ENCODE results near the gene ZNF839. TPM values are rescaled to one million over a fixed set of nuclear protein-coding genes. Genes with fewer than 3 reads are reported as not detected.

ZNF839 gene
- total and polyA plus RNA-seq, 4 experiments from 2014 or later: 4.0 to 21.7 (median 13.0) TPM

GRCh38 chr14:102315121-102315520, 4.4 kb upstream of the ZNF839 start:
- H3K4me1 Mint-ChIP-seq: peaks cover 20 to 60% (median 40%) of the 10 kb centered on the region in 4 donors
- POLR2A ChIA-PET (ENCODE audit: partially characterized antibody): interaction anchor here (1.4 to 3.7 kb wide), 3 partner anchors 10 to 355 kb away, joined by 3 to 21 read pairs (median 4); partner anchors contain the start of genes CINP, MOK and TECPR2
- intact Hi-C loops (cut with micrococcal nuclease): loop anchor here (2.0 to 5.0 kb wide), 5 partner anchors 176 to 608 kb away; partner anchors contain the start of genes RCOR1 and WDR20

DNA sequence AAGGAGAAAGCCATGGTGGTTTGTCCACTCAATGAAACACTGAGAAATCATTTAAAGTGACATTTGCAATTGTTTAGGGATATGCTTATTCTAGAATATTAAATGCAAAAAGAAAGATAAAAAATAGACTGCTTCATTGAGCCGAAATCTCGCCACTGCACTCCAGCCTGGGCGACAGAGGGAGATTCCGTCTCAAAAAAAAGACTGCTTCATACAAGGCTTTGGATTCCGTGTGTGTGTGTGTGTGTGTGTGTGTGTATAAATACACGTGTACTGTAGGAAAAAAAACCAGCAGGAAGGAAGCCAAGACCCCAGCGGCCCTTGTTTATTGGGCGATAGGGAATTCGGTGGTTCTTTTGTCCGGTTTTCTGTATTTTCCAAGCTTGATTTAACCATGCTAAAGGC, 3.2 kb upstream of the ZNF839 start:
- DNase-seq: peak in 1 of 5 donors; percentile 80
- Histone ChIP-seq H3K36me3 (ENCODE audit: insufficient read depth, low read length) (no peaks in the 10 kb centered on the region), H3K27me3 (ENCODE audit: insufficient read depth, low read length) (no peaks in the 10 kb centered on the region), H3K27ac (ENCODE audit: low read depth, low read length) (peak overlapping the region; percentile 52), H3K4me3 (ENCODE audit: low read length in 2 of 2) (peak overlapping the region; percentile 59 to 76), H3K4me1 (ENCODE audit: insufficient read depth, low read length) (peaks cover 57% of the 10 kb centered on the region), H3K9me3 (ENCODE audit: control insufficient read depth in 1 of 2, low read length in 2 of 2) (no peaks in the 10 kb centered on the region)
- Mint-ChIP-seq H3K27me3 (peaks cover 4 to 9% of the 10 kb centered on the region in 2 donors), H3K36me3 (peaks cover 0 to 22% of the 10 kb centered on the region in 2 donors), H3K4me1 (peaks cover 26 to 72% (median 46%) of the 10 kb centered on the region in 4 donors), H3K4me3 (peak overlapping the region; percentile 92 to 99 (median 96)), H3K27ac (peak overlapping the region; percentile 75 to 100 (median 96)), H3K9me3 (peaks cover 0 to 12% (median 0%) of the 10 kb centered on the region in 8 donors)
- intact Hi-C loops (cut with micrococcal nuclease): loop anchor here (2.0 to 5.0 kb wide), 4 partner anchors 201 to 369 kb away; partner anchors contain the start of genes HSP90AA1 and RCOR1
- CTCF ChIA-PET (ENCODE audit: partially characterized antibody): interaction anchor here (0.6 to 5.7 kb wide), 18 partner anchors 8 to 357 kb away, joined by 3 to 71 read pairs (median 3); partner anchors contain the start of genes ANKRD9 and MOK
- POLR2A ChIA-PET (ENCODE audit: partially characterized antibody): interaction anchor here (0.6 to 4.6 kb wide), 7 partner anchors 12 to 1015 kb away, joined by 3 to 24 read pairs (median 4); partner anchors contain the start of genes CINP, DYNC1H1, MOK and TECPR2

More at GRCh38 chr14:102315121-102315520, 4.4 kb upstream of the ZNF839 start:
- Mint-ChIP-seq H3K4me3 (peak overlapping the region; percentile 46 to 95 (median 92)), H3K27ac (peak overlapping the region in 5 of 7 donors; percentile 0 to 100 (median 72)), H3K36me3 (peaks cover 0 to 22% of the 10 kb centered on the region in 2 donors), H3K27me3 (peaks cover 4 to 9% of the 10 kb centered on the region in 2 donors), H3K9me3 (peaks cover 0 to 12% (median 0%) of the 10 kb centered on the region in 8 donors)
- no peak overlapping the region for H3K4me3 ChIP-seq (ENCODE audit: low read length in 2 of 2)
- no peaks in the 10 kb centered on the region for H3K27me3 ChIP-seq (ENCODE audit: insufficient read depth, low read length)
- H3K9me3 ChIP-seq (ENCODE audit: control insufficient read depth in 1 of 2, low read length in 2 of 2): no peaks in the 10 kb centered on the region
- no peak for DNase-seq
- no peaks in the 10 kb centered on the region for H3K36me3 ChIP-seq (ENCODE audit: insufficient read depth, low read length)
- CTCF ChIA-PET (ENCODE audit: partially characterized antibody): interaction anchor here (0.7 to 5.7 kb wide), 11 partner anchors 10 to 355 kb away, joined by 3 to 71 read pairs (median 4); partner anchors contain the start of genes DYNC1H1 and MOK
- peaks cover 46% of the 10 kb centered on the region for H3K4me1 ChIP-seq (ENCODE audit: insufficient read depth, low read length)
- no peak overlapping the region for H3K27ac ChIP-seq (ENCODE audit: low read depth, low read length)

GRCh38 chr14:102316743-102317563, 2.6 kb upstream of the ZNF839 start:
- Mint-ChIP-seq H3K27ac (peak overlapping the region; percentile 75 to 100 (median 96)), H3K4me3 (peak overlapping the region; percentile 92 to 99 (median 96))
- POLR2A ChIA-PET (ENCODE audit: partially characterized antibody): interaction anchor here (0.6 to 4.6 kb wide), 7 partner anchors 12 to 1014 kb away, joined by 3 to 24 read pairs (median 4); partner anchors contain the start of genes CINP, DYNC1H1, MOK and TECPR2

GRCh38 chr14:102317564-102318248, 1.8 kb upstream of the ZNF839 start:
- H3K36me3 ChIP-seq (ENCODE audit: insufficient read depth, low read length): no peaks in the 10 kb centered on the region
- Mint-ChIP-seq H3K4me3 (peak overlapping the region; percentile 92 to 99 (median 96)), H3K4me1 (peaks cover 32 to 79% (median 50%) of the 10 kb centered on the region in 4 donors), H3K36me3 (peaks cover 0 to 22% of the 10 kb centered on the region in 2 donors), H3K27ac (peak overlapping the region; percentile 75 to 100 (median 96)), H3K27me3 (peaks cover 4 to 9% of the 10 kb centered on the region in 2 donors), H3K9me3 (peaks cover 0 to 12% (median 0%) of the 10 kb centered on the region in 8 donors)
- POLR2A ChIA-PET (ENCODE audit: partially characterized antibody): interaction anchor here (1.1 to 4.6 kb wide), 6 partner anchors 13 to 596 kb away, joined by 3 to 24 read pairs (median 4); partner anchors contain the start of genes CINP, DYNC1H1, MOK and TECPR2
- CTCF ChIA-PET (ENCODE audit: partially characterized antibody): interaction anchor here (1.0 to 5.7 kb wide), 10 partner anchors 9 to 232 kb away, joined by 3 to 71 read pairs (median 4); partner anchors contain the start of genes ANKRD9 and MOK
- peak overlapping the region; percentile 57 to 59 for H3K4me3 ChIP-seq (ENCODE audit: low read length in 2 of 2)
- H3K27ac ChIP-seq (ENCODE audit: low read depth, low read length): peak overlapping the region; percentile 37
- DNase-seq: peak in 3 of 5 donors; percentile 24 to 28 (median 26)
- peaks cover 57% of the 10 kb centered on the region for H3K4me1 ChIP-seq (ENCODE audit: insufficient read depth, low read length)
- no peaks in the 10 kb centered on the region for H3K9me3 ChIP-seq (ENCODE audit: control insufficient read depth in 1 of 2, low read length in 2 of 2)
- H3K27me3 ChIP-seq (ENCODE audit: insufficient read depth, low read length): no peaks in the 10 kb centered on the region
- intact Hi-C loops (cut with micrococcal nuclease): loop anchor here (2.0 to 5.0 kb wide), 5 partner anchors 13 to 370 kb away; partner anchors contain the start of genes HSP90AA1, MOK and RCOR1

More at GRCh38 chr14:102316743-102317563, 2.6 kb upstream of the ZNF839 start:
- H3K27me3 Mint-ChIP-seq: peaks cover 4 to 9% of the 10 kb centered on the region in 2 donors
- Histone ChIP-seq H3K27ac (ENCODE audit: low read depth, low read length) (peak overlapping the region; percentile 52), H3K9me3 (ENCODE audit: control insufficient read depth in 1 of 2, low read length in 2 of 2) (no peaks in the 10 kb centered on the region), H3K27me3 (ENCODE audit: insufficient read depth, low read length) (no peaks in the 10 kb centered on the region), H3K4me1 (ENCODE audit: insufficient read depth, low read length) (peaks cover 57% of the 10 kb centered on the region), H3K4me3 (ENCODE audit: low read length in 2 of 2) (peak overlapping the region; percentile 59 to 76), H3K36me3 (ENCODE audit: insufficient read depth, low read length) (no peaks in the 10 kb centered on the region)
- peaks cover 0 to 12% (median 0%) of the 10 kb centered on the region in 8 donors for H3K9me3 Mint-ChIP-seq
- CTCF ChIA-PET (ENCODE audit: partially characterized antibody): interaction anchor here (0.6 to 5.7 kb wide), 17 partner anchors 9 to 358 kb away, joined by 3 to 71 read pairs (median 3); partner anchors contain the start of genes ANKRD9 and MOK
- H3K36me3 Mint-ChIP-seq: peaks cover 0 to 22% of the 10 kb centered on the region in 2 donors
- peak; percentile 90 to 98 (median 95) for DNase-seq
- peaks cover 30 to 77% (median 49%) of the 10 kb centered on the region in 4 donors for H3K4me1 Mint-ChIP-seq
- intact Hi-C loops (cut with micrococcal nuclease): loop anchor here (2.0 to 5.0 kb wide), 4 partner anchors 200 to 370 kb away; partner anchors contain the start of genes HSP90AA1 and RCOR1

- CTCF ChIA-PET (ENCODE audit: partially characterized antibody): interaction anchor here (0.9 kb wide), 3 partner anchors 13 to 206 kb away, joined by 3 to 5 read pairs (median 4); partner anchors contain the start of gene MOK
- Mint-ChIP-seq H3K27ac (peak overlapping the region; percentile 96 to 100 (median 99)), H3K27me3 (peaks cover 4 to 9% of the 10 kb centered on the region in 2 donors), H3K9me3 (peaks cover 0 to 12% (median 0%) of the 10 kb centered on the region in 8 donors), H3K4me3 (peak overlapping the region; percentile 95 to 99 (median 96)), H3K36me3 (peaks cover 0 to 22% of the 10 kb centered on the region in 2 donors), H3K4me1 (peaks cover 32 to 80% (median 53%) of the 10 kb centered on the region in 4 donors)
- Histone ChIP-seq H3K36me3 (ENCODE audit: insufficient read depth, low read length) (no peaks in the 10 kb centered on the region), H3K9me3 (ENCODE audit: control insufficient read depth in 1 of 2, low read length in 2 of 2) (no peaks in the 10 kb centered on the region), H3K4me1 (ENCODE audit: insufficient read depth, low read length) (peaks cover 54% of the 10 kb centered on the region), H3K4me3 (ENCODE audit: low read length in 2 of 2) (peak overlapping the region; percentile 90 to 99), H3K27ac (ENCODE audit: low read depth, low read length) (peak overlapping the region; percentile 71), H3K27me3 (ENCODE audit: insufficient read depth, low read length) (no peaks in the 10 kb centered on the region)
- POLR2A ChIA-PET (ENCODE audit: partially characterized antibody): interaction anchor here (0.7 to 4.6 kb wide), 10 partner anchors 11 to 370 kb away, joined by 3 to 24 read pairs (median 4); partner anchors contain the start of genes CINP, HSP90AA1, MOK and TECPR2
- intact Hi-C loops (cut with micrococcal nuclease): loop anchor here (1.0 to 5.0 kb wide), 5 partner anchors 14 to 372 kb away; partner anchors contain the start of genes CINP, MOK, RCOR1 and TECPR2
- no peak for DNase-seq
These were observed 717 bp upstream of the ZNF839 start for GRCh38 chr14:102318781-102319276.

Data from CD4-positive, alpha-beta memory T cell (primary cell).